Smooth muscle cell (in vitro differentiated cells): ENCODE results near the gene NSDHL. TPM values are rescaled to one million over a fixed set of nuclear protein-coding genes. Genes with fewer than 3 reads are reported as not detected.

Experiments used
- DNase-seq: peaks from one replicate; lab custom pipeline; 2025; ENCODE audit not compliant: unreplicated experiment; lab: John Stamatoyannopoulos, UW
- H2AFZ ChIP-seq: fragments of 200-600 bp; sonication (generic); 2 replicates; pipeline ENCODE4 v1.6.0; 2016; ENCODE audit warnings: antibody characterized with exemption, low read depth, mild to moderate bottlenecking
- H3F3A ChIP-seq: fragments of 200-600 bp; sonication (generic); 2 replicates; pipeline ENCODE4 v1.6.0; 2017; ENCODE audit warnings: antibody characterized with exemption, low read depth
- H3K27ac ChIP-seq: fragments of 200-600 bp; sonication (generic); 2 replicates; pipeline ENCODE4 v1.5.1; 2016; ENCODE audit warnings: low read depth, mild to moderate bottlenecking
- H3K27me3 ChIP-seq: fragments of 200-600 bp; sonication (generic); 2 replicates; pipeline ENCODE4 v1.6.1; 2016; ENCODE audit warnings: low read depth, mild to moderate bottlenecking
- H3K36me3 ChIP-seq: fragments of 200-600 bp; sonication (generic); 2 replicates; pipeline ENCODE4 v1.5.1; 2016; ENCODE audit warnings: low read depth
- H3K4me1 ChIP-seq: fragments of 200-600 bp; sonication (generic); 2 replicates; pipeline ENCODE4 v1.5.1; 2016; ENCODE audit warnings: low read depth
- H3K4me2 ChIP-seq: fragments of 200-600 bp; sonication (generic); 2 replicates; pipeline ENCODE4 v1.6.0; 2016; ENCODE audit warnings: mild to moderate bottlenecking
- H3K4me3 ChIP-seq: fragments of 200-600 bp; sonication (generic); 2 replicates; pipeline ENCODE4 v1.5.1; 2016; ENCODE audit warnings: mild to moderate bottlenecking
- H3K79me2 ChIP-seq: fragments of 200-600 bp; sonication (generic); 2 replicates; pipeline ENCODE4 v1.6.0; 2016; ENCODE audit warnings: low read depth, mild to moderate bottlenecking
- H3K9ac ChIP-seq: fragments of 200-600 bp; sonication (generic); 2 replicates; pipeline ENCODE4 v1.6.0; 2016; ENCODE audit warnings: low read depth
- H3K9me3 ChIP-seq: fragments of 200-600 bp; sonication (generic); replicated peaks from 2 replicates; pipeline ENCODE4 v1.5.1; 2016; ENCODE audit warnings: low read depth
- H4K20me1 ChIP-seq: fragments of 200-600 bp; sonication (generic); 2 replicates; pipeline ENCODE4 v1.6.0; 2016; ENCODE audit warnings: low read depth
- CTCF ChIP-seq: fragments of 200-600 bp; sonication (generic); IDR thresholded peaks from 2 replicates; pipeline ENCODE4 v1.5.1; 2017; ENCODE audit warnings: borderline replicate concordance, mild to moderate bottlenecking, antibody characterized with exemption; ENCODE audit not compliant: insufficient read depth, poor library complexity, severe bottlenecking
- WGBS: methylation state at CpG from one replicate; pipeline ENCODE4 v1.1.7; 2016; ENCODE audit warnings: low lambda C conversion rate; 5-methylcytosine and 5-hydroxymethylcytosine counted together
- polyA plus RNA-seq: library from polyadenylated mRNA; unstranded; fragments of >200 nt; fragmentation: Nextera tagmentation; extraction: Ambion mirVana; gene quantifications from 2 replicates; pipeline ENCODE4 v1.2.1, GENCODE V29; 2016
- total RNA-seq: library from RNA; depleted of rRNA; stranded (reverse); fragments of >200 nt; gene quantifications from 2 replicates; pipeline ENCODE4 v1.2.3, GENCODE V29; 2014

Gene NSDHL
- total and polyA plus RNA-seq, 2 experiments from 2014 or later = 20.9 to 36.4 TPM

DNA sequence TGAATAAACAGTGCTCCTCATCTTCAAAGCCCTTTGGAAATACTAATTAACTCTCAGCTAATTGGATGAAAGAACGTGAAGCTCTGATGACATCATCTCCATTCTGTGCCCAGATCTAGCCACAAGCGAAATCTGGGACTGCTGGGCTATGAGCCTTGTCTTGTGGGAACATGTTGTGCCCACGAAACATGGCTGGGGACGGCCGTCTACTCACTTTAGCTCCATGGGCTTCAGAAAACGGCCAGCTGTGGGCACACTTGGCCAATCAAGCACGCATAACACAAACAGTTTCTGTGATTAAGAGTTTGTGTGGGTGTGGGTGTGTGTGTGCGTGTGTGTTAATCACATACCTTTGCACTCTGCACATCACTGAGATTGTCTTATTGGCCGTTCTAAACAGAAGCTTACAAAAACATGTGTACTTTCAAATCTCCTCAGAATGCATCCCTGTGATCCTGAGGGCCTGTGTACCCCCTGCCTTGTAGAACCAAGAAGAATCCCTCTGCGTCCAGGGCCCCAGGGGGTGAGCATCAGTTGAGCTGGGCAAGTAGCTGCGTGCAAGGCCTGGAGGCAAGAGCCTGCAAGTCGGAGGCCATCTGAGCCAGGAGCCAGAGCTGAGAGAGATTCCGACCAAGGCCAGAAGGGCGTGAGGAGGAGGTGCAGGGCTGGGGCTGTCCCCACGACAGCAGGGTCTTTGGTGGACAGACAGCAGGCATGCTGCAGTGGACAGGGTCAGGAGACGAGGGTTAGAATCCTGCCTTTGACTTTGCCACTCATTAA is 48.3 kb downstream of the NSDHL start:
- WGBS = 63% methylated on average over 16 of the region's 16 CpGs
- no peak for DNase-seq
- no peaks in the 10 kb centered on the region for H3K36me3 ChIP-seq
- H3K4me3 ChIP-seq = no peak overlapping the region
- no peaks in the 10 kb centered on the region for H3K79me2 ChIP-seq
- TF ChIP-seq CTCF = no peak
- H3K27me3 ChIP-seq = no peaks in the 10 kb centered on the region
- H3F3A ChIP-seq = no peaks in the 10 kb centered on the region
- H3K27ac ChIP-seq = no peak overlapping the region
- H3K9ac ChIP-seq = no peak overlapping the region
- no peak overlapping the region for H3K4me2 ChIP-seq
- no peaks in the 10 kb centered on the region for H3K9me3 ChIP-seq
- H4K20me1 ChIP-seq = no peaks in the 10 kb centered on the region
- no peaks in the 10 kb centered on the region for H3K4me1 ChIP-seq
- H2AFZ ChIP-seq = no peak overlapping the region

DNA sequence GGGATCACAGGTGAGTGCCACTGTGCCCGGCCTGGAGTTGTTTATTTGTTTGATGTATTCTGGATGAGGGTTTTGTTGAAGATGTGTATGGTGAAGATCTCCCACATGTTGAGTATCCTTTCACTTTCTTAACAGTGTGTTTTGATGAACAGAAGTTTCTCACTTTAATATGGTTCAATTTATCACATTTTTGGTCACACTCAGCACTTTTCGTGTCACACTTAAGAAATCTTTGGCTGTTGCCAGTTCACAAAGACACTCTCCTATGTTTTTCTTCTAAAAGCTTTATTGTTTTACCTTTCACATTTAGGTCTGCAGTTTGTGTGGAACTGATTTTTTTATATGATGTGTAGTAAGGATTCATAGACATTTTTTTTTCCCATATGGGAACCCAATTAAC is 50.4 kb downstream of the NSDHL start:
- no peaks in the 10 kb centered on the region for H3K27me3 ChIP-seq
- H3K9ac ChIP-seq = no peak overlapping the region
- H3K36me3 ChIP-seq = no peaks in the 10 kb centered on the region
- no peaks in the 10 kb centered on the region for H3K9me3 ChIP-seq
- no peak overlapping the region for H3K4me3 ChIP-seq
- 79% methylated on average over 2 of the region's 2 CpGs for WGBS
- H3K4me1 ChIP-seq = no peaks in the 10 kb centered on the region
- H2AFZ ChIP-seq = no peak overlapping the region
- no peak overlapping the region for H3K4me2 ChIP-seq
- TF ChIP-seq CTCF = no peak
- no peak overlapping the region for H3K27ac ChIP-seq
- no peak for DNase-seq
- H3F3A ChIP-seq = no peaks in the 10 kb centered on the region
- no peaks in the 10 kb centered on the region for H3K79me2 ChIP-seq
- no peaks in the 10 kb centered on the region for H4K20me1 ChIP-seq

DNA sequence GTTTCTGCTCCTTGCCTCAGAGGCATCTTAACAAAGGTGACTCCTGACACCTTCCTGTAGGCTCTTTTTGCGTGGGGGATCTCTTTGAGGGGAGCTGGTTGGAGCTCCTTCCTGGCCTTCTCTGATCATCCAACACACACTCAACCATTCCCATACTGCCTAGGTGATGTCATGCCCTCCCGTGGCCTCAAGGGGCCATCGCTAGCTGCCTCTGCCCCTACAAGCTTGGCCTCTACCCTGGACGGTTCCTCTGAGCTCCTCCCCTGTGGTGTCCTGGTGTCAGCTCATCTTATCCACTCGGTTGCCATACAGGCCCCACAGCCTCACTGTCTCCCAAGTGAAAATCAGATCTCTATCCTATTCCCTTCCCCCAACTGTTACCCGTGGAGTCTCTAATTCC is 53.3 kb downstream of the NSDHL start:
- no peak overlapping the region for H2AFZ ChIP-seq
- H3K4me2 ChIP-seq = no peak overlapping the region
- DNase-seq = no peak
- no peaks in the 10 kb centered on the region for H3K79me2 ChIP-seq
- no peaks in the 10 kb centered on the region for H3K4me1 ChIP-seq
- no peak overlapping the region for H3K9ac ChIP-seq
- H4K20me1 ChIP-seq = no peaks in the 10 kb centered on the region
- H3K36me3 ChIP-seq = no peaks in the 10 kb centered on the region
- H3K9me3 ChIP-seq = no peaks in the 10 kb centered on the region
- 52% methylated on average over 6 of the region's 6 CpGs for WGBS
- no peaks in the 10 kb centered on the region for H3F3A ChIP-seq
- no peak overlapping the region for H3K4me3 ChIP-seq
- no peaks in the 10 kb centered on the region for H3K27me3 ChIP-seq
- TF ChIP-seq CTCF = no peak
- H3K27ac ChIP-seq = no peak overlapping the region

DNA sequence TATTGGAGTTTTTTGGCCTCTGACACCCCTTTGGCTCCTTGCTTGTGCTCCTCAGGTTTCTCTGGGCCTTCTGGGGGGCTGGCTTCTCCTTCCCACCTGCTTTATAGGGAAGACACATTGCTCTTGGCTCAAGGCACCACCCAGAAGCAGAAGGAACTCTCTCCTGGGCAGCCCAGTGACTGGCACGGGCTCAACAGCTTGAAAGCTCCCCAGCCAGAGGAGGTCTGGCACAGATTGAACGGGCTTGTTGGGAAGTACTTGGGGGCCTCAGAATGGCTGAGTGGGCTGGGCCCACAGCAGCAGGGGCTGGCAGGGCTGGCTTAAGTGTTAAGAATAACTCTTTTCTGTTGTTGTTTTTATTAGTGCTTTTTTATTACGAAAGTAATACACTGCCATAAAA is 55.9 kb downstream of the NSDHL start:
- Histone ChIP-seq H3K27ac (no peak overlapping the region), H3F3A (no peaks in the 10 kb centered on the region), H3K9ac (no peak overlapping the region), H3K4me1 (no peaks in the 10 kb centered on the region), H3K9me3 (no peaks in the 10 kb centered on the region), H4K20me1 (no peaks in the 10 kb centered on the region), H2AFZ (no peak overlapping the region), H3K4me3 (no peak overlapping the region), H3K36me3 (no peaks in the 10 kb centered on the region), H3K4me2 (no peak overlapping the region), H3K79me2 (no peaks in the 10 kb centered on the region), H3K27me3 (no peaks in the 10 kb centered on the region)
- WGBS = 77% methylated on average over 3 of the region's 3 CpGs
- DNase-seq = no peak
- no peak for TF ChIP-seq CTCF
